Measurements from ENCODE around the gene TMEM178B.
"Not testable (repeated sequence)": the region's sequence is repeated elsewhere in the genome, so short reads cannot be mapped to it uniquely, and the experiment has no call there.

Gene TMEM178B

DNA sequence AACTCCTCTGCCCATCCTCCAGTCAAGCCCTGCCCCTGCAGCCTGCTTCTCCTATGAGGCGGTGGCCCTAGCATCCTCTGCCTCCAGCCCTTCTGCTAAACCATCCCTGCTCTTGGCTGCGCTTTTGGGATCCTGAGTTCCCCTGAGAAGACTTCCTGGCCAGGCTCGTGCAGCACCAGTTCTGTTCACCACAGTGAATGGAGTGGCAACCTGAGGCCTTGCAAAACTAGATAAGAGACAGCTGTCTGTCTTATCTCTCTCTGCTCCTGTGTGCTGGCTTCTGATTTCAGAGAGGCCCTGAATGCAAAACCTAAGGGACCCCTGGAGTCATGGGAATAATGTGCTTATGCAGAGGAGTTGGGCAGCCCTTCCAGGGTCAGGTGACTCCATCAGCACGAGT, 119.2 kb downstream of the TMEM178B start:
- Histone ChIP-seq H3K9me3 (replicated peaks; ENCODE audit: low read length) (no peaks in the 10 kb centered on the region), H3K4me3 (ENCODE audit: low read length) (no peak overlapping the region), H3K4me2 (ENCODE audit: low read length) (no peak overlapping the region), H3K36me3 (ENCODE audit: insufficient read depth, low read length) (no peaks in the 10 kb centered on the region), H3K4me1 (ENCODE audit: control insufficient read depth, insufficient read depth, low read length) (no peaks in the 10 kb centered on the region), H3K27me3 (ENCODE audit: control insufficient read depth, insufficient read depth, low read length) (no peaks in the 10 kb centered on the region), H3K9ac (ENCODE audit: low read depth, low read length) (no peak overlapping the region)

DNA sequence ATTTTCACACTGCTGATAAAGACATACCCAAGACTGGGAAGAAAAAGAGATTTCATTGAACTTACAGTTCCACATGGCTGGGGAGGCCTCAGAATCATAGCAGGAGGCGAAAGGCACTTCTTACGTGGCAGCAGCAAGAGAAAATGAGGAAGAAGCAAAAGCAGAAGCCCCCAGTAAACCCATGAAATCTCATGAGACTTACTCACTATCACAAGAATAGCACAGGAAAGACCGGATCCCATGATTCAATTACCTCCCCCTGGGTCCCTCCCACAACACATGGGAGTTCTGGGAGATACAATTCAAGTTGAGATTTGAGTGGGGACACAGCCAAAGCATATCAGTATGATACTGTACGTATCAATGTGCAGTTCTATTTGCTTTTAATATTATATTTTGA, 121.9 kb downstream of the TMEM178B start:
- not testable (repeated sequence) for H3K4me2 ChIP-seq (ENCODE audit: low read length); H3K4me1 ChIP-seq (ENCODE audit: control insufficient read depth, insufficient read depth, low read length); H3K27me3 ChIP-seq (ENCODE audit: control insufficient read depth, insufficient read depth, low read length); H3K36me3 ChIP-seq (ENCODE audit: insufficient read depth, low read length); H3K9ac ChIP-seq (ENCODE audit: low read depth, low read length); H3K4me3 ChIP-seq (ENCODE audit: low read length); H3K9me3 ChIP-seq (replicated peaks; ENCODE audit: low read length)

DNA sequence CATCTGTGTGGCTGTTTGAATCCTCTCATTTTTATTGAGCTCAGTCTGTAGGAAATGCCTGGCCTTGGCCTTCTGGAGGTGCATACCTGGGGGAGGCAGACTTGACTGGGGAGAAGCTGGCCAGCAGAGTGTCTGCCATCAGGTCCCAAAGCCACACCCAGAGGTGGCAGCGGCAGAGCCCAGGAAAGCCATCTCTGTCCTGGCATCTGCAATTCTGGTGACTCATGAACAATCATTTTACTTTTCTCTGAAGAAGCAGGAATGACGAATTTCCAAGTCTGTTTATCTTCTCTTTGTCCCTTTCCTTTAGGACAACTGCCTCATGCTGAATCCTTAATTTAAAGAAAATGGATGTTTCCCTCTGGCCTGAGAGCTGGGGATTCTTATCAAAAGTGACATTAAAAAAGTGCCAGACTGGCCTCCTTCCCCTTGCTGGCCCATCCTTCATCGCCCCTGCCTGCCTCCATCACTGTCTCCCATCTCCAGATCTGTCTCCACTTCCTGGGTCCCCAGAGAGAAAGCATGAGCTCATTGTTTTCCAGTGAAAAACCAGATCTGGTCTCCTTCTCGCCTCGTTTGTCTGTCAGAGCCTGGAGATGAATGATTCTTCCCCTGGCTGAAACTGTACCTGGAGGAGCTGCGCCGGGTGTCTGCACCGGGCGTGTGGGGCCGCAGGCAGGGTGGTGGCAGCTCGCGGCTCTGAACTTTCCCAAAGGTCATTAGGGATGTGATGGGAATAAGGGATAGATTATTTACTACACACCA, 124.5 kb downstream of the TMEM178B start:
- Histone ChIP-seq H3K27me3 (ENCODE audit: control insufficient read depth, insufficient read depth, low read length) (peaks cover 4% of the 10 kb centered on the region), H3K9me3 (replicated peaks; ENCODE audit: low read length) (no peaks in the 10 kb centered on the region), H3K4me1 (ENCODE audit: control insufficient read depth, insufficient read depth, low read length) (no peaks in the 10 kb centered on the region), H3K4me2 (ENCODE audit: low read length) (no peak overlapping the region), H3K4me3 (ENCODE audit: low read length) (no peak overlapping the region), H3K36me3 (ENCODE audit: insufficient read depth, low read length) (no peaks in the 10 kb centered on the region), H3K9ac (ENCODE audit: low read depth, low read length) (no peak overlapping the region)

DNA sequence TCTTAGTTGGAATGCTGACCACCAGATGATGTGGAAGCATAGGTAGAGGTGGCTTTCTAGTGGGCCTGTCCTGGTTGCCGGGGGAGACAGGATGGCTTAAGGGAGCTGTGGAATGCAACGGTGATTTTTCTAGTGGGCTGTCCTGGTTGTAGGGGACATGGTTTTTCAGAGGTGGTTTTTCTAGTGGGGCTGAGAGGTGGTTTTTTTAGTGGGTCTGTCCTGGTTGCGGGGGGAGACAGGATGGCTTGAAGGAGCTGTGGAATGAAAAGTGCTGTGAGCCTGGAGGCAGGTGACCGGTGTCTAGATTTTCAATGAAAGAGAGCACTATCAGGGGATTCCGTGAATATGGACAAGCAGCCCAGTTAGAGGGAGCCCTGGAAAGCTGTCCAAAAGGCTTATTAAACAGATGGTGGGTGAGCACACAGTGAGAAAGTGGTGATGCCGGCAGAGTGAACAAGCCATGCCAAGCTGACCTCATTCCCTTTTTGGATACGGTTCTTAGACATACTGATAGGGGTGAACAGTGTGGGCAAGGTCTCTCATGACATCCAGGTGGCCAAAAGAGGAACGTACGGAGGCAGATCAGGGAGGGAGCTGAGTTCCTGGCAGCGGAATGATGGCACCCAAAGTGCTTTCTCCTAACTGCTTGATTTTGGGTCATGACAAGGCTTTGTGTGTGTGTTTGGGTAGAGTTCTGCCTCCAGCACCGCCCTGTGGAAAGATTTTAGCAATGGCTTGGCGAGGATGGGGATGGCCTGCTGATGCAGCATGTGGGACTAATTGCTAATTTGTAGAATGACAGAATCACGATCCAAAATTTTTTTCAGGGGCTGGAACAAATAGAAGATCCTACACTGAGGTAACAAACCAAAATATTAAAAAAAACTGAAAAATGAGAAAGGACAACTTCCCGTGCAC, 126.6 kb downstream of the TMEM178B start:
- H3K4me2 ChIP-seq (ENCODE audit: low read length) = no peak overlapping the region
- no peak overlapping the region for H3K4me3 ChIP-seq (ENCODE audit: low read length)
- H3K36me3 ChIP-seq (ENCODE audit: insufficient read depth, low read length) = no peaks in the 10 kb centered on the region
- H3K9me3 ChIP-seq (replicated peaks; ENCODE audit: low read length) = no peaks in the 10 kb centered on the region
- H3K9ac ChIP-seq (ENCODE audit: low read depth, low read length) = no peak overlapping the region
- no peaks in the 10 kb centered on the region for H3K4me1 ChIP-seq (ENCODE audit: control insufficient read depth, insufficient read depth, low read length)
- H3K27me3 ChIP-seq (ENCODE audit: control insufficient read depth, insufficient read depth, low read length) = peaks cover 4% of the 10 kb centered on the region

DNA sequence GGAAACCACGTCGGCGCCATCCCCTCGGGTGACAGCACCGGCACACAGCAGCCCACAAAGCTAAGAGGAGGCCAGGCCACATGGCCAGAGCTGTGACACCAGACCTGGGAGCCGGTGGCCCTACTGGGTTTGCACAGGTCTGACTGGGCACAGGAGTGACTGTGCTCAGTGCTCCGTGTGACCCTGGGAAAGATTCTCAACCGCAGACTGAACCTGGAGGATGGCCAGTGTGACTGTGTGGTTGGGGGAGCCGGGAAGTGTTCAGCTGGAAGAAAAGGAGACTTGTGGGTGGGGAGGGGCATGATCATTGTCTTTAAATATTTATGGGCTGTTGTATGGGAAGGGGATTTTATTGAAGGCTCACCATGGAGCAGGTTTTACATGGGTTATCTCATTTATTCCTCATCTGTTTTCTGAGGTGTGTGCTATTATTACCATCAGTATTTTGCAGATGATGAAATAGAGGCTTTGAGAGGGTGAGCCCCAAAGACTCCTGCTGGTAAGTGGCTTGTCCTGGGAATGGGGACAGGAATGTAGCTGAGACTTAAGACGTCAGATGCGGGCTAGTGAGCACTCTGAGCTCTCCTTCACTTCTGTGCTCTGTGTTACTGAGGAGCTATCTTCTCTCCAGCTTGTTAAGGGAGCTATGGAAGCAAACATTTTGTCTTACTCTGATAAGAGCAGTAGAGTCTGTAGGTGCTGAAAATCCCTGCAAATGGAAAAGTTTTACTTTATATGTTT, 127.5 kb downstream of the TMEM178B start:
- no peak overlapping the region for H3K9ac ChIP-seq (ENCODE audit: low read depth, low read length)
- no peaks in the 10 kb centered on the region for H3K4me1 ChIP-seq (ENCODE audit: control insufficient read depth, insufficient read depth, low read length)
- no peak overlapping the region for H3K4me2 ChIP-seq (ENCODE audit: low read length)
- H3K27me3 ChIP-seq (ENCODE audit: control insufficient read depth, insufficient read depth, low read length) = peaks cover 4% of the 10 kb centered on the region
- no peak overlapping the region for H3K4me3 ChIP-seq (ENCODE audit: low read length)
- no peaks in the 10 kb centered on the region for H3K9me3 ChIP-seq (replicated peaks; ENCODE audit: low read length)
- H3K36me3 ChIP-seq (ENCODE audit: insufficient read depth, low read length) = no peaks in the 10 kb centered on the region

DNA sequence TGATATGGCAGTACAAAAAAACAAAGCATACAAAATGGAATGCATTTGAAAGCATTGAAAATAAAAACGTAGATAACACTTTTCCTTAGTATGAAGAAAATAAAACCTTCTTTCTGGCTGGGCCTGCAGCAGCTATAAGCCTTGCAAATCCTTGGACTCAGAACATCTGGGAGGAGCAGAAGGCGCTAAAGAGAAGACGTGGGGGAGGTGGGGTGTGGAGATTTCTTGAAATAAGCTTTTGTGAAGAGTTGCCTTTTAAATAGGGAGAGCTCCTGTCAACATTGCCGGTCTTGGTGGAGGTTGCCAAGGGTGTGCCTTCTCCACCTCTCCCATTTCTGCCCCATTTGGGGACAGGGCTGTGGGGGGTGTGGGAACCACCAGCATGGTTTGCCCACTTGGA, 128.7 kb downstream of the TMEM178B start:
- no peaks in the 10 kb centered on the region for H3K36me3 ChIP-seq (ENCODE audit: insufficient read depth, low read length)
- no peak overlapping the region for H3K4me3 ChIP-seq (ENCODE audit: low read length)
- H3K9me3 ChIP-seq (replicated peaks; ENCODE audit: low read length) = no peaks in the 10 kb centered on the region
- H3K9ac ChIP-seq (ENCODE audit: low read depth, low read length) = no peak overlapping the region
- H3K4me2 ChIP-seq (ENCODE audit: low read length) = no peak overlapping the region
- H3K4me1 ChIP-seq (ENCODE audit: control insufficient read depth, insufficient read depth, low read length) = no peaks in the 10 kb centered on the region
- peaks cover 4% of the 10 kb centered on the region for H3K27me3 ChIP-seq (ENCODE audit: control insufficient read depth, insufficient read depth, low read length)

DNA sequence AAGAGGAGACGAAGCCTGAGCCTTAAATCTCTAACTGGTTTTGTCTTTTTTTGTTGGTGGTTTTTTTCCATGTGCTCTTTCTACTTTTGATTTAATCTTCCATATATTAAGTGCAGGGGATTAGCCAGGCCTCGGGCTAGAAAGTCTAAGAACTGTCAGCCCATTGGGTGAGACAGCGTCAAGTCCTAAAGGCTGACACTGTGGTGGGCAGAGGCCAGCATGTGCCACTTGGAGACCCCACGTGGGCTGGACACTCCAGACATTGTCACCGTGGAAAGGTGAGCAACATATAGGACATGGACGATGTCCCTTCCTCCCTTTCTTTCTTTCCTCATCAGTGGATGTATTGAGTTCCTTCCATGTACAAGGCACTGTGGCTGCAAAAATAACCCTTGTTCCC, 129.3 kb downstream of the TMEM178B start:
- H3K9ac ChIP-seq (ENCODE audit: low read depth, low read length) = no peak overlapping the region
- peaks cover 4% of the 10 kb centered on the region for H3K27me3 ChIP-seq (ENCODE audit: control insufficient read depth, insufficient read depth, low read length)
- H3K4me3 ChIP-seq (ENCODE audit: low read length) = no peak overlapping the region
- H3K4me2 ChIP-seq (ENCODE audit: low read length) = no peak overlapping the region
- no peaks in the 10 kb centered on the region for H3K4me1 ChIP-seq (ENCODE audit: control insufficient read depth, insufficient read depth, low read length)
- H3K9me3 ChIP-seq (replicated peaks; ENCODE audit: low read length) = no peaks in the 10 kb centered on the region
- H3K36me3 ChIP-seq (ENCODE audit: insufficient read depth, low read length) = no peaks in the 10 kb centered on the region

DNA sequence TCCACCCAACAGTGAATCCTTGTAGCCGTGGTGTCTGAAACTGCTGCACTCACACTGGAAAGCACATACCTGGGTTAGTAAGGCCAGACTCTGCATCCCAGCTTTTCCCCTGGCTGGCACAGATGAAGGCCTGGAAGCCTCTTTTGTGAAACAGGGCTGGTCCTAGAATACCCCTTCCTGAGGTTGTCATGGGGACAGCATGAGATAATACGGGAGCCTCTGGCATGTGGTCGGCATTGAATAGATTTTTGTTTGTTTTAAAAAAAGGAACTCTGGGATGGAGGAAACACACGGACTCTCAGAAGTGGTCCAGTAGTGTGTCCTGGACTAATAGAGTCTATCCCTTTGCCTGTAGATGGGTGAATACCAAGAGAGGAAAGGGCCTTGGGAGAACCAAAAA, 129.7 kb downstream of the TMEM178B start:
- no peak overlapping the region for H3K4me2 ChIP-seq (ENCODE audit: low read length)
- H3K27me3 ChIP-seq (ENCODE audit: control insufficient read depth, insufficient read depth, low read length) = peaks cover 4% of the 10 kb centered on the region
- H3K4me3 ChIP-seq (ENCODE audit: low read length) = no peak overlapping the region
- H3K9ac ChIP-seq (ENCODE audit: low read depth, low read length) = no peak overlapping the region
- no peaks in the 10 kb centered on the region for H3K9me3 ChIP-seq (replicated peaks; ENCODE audit: low read length)
- no peaks in the 10 kb centered on the region for H3K4me1 ChIP-seq (ENCODE audit: control insufficient read depth, insufficient read depth, low read length)
- H3K36me3 ChIP-seq (ENCODE audit: insufficient read depth, low read length) = no peaks in the 10 kb centered on the region

DNA sequence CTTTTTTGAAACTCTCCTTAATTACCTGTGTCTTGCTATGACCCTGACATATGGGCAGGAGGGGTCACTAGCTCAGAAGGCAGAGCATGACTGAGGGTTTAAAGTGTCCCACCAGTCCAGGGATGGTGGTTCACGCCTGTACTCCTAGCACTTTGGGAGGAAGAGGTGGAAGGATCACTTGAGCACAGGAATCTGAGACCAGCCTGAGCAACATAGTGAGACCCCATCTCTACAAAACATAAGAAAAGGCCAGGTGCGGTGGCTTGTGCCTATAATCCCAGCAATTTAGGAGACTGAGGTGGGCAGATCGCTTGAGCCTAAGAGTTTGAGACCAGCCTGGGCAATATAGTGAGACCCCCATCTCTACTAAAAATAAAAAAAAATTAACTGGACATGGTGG, 133.8 kb downstream of the TMEM178B start:
- Histone ChIP-seq H3K4me1 (ENCODE audit: control insufficient read depth, insufficient read depth, low read length) (no peaks in the 10 kb centered on the region), H3K4me3 (ENCODE audit: low read length) (no peak overlapping the region), H3K4me2 (ENCODE audit: low read length) (no peak overlapping the region), H3K9ac (ENCODE audit: low read depth, low read length) (no peak overlapping the region), H3K9me3 (replicated peaks; ENCODE audit: low read length) (no peaks in the 10 kb centered on the region), H3K27me3 (ENCODE audit: control insufficient read depth, insufficient read depth, low read length) (no peaks in the 10 kb centered on the region), H3K36me3 (ENCODE audit: insufficient read depth, low read length) (no peaks in the 10 kb centered on the region)

DNA sequence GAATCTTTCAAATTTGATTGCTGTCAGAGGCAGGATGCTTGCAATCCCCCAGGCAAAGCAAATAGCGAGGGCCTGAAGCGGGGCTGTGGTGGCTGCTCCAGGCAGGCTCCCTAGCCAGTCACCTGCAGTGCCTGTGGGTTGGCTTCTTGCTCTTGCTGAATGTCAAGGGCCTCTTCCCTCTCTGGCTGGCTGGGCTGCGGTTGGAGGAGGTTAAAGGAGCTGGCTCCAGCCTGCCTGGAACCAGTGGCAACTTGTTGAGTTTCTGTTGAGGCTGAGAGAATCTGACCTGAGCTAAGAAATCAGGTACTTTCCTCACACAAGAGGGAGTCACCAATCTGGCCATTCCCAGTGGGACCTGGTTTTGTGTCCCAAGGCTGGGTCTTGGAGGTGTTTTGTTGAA, 134.7 kb downstream of the TMEM178B start:
- no peaks in the 10 kb centered on the region for H3K9me3 ChIP-seq (replicated peaks; ENCODE audit: low read length)
- no peak overlapping the region for H3K4me2 ChIP-seq (ENCODE audit: low read length)
- no peaks in the 10 kb centered on the region for H3K36me3 ChIP-seq (ENCODE audit: insufficient read depth, low read length)
- H3K4me3 ChIP-seq (ENCODE audit: low read length) = no peak overlapping the region
- no peaks in the 10 kb centered on the region for H3K27me3 ChIP-seq (ENCODE audit: control insufficient read depth, insufficient read depth, low read length)
- no peaks in the 10 kb centered on the region for H3K4me1 ChIP-seq (ENCODE audit: control insufficient read depth, insufficient read depth, low read length)
- no peak overlapping the region for H3K9ac ChIP-seq (ENCODE audit: low read depth, low read length)

DNA sequence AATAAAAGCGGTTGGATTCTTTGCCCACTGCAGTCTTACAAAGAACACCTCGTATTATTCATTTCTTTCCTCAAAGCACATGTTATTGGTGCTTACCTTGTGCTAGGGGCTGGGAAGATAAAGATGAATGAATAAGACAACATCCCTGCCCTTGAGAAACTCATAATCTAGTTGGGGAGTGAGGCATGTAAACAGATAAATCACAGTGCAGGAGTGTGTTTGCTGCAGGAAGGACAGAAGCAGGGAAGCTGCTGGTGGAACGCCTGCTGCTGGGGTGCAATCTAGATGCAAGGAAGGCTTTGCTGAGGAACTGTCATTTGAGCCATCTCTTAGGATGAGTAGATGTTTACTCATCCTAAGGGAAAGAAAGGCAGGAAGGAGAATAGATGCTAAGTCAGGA, 135.6 kb downstream of the TMEM178B start:
- Histone ChIP-seq H3K36me3 (ENCODE audit: insufficient read depth, low read length) (no peaks in the 10 kb centered on the region), H3K4me1 (ENCODE audit: control insufficient read depth, insufficient read depth, low read length) (no peaks in the 10 kb centered on the region)

More for the DNA sequence above, 135.6 kb downstream of the TMEM178B start:
- Histone ChIP-seq H3K9ac (ENCODE audit: low read depth, low read length) (no peak overlapping the region), H3K4me2 (ENCODE audit: low read length) (no peak overlapping the region), H3K4me3 (ENCODE audit: low read length) (no peak overlapping the region), H3K27me3 (ENCODE audit: control insufficient read depth, insufficient read depth, low read length) (no peaks in the 10 kb centered on the region), H3K9me3 (replicated peaks; ENCODE audit: low read length) (no peaks in the 10 kb centered on the region)

Measured in skeletal muscle satellite cell (primary cell).